Mucosa of descending colon (tissue), 3 donors: ENCODE data around the gene CRYL1. TPM values are rescaled to one million over a fixed set of nuclear protein-coding genes. Genes with fewer than 3 reads are reported as not detected.

Experiments
- ATAC-seq: fragments of 200-7000 bp; cut with Tn5 transposase; one replicate; pipeline ENCODE4 v1.9.1; 2020; ENCODE audit warnings: mild to moderate bottlenecking, moderate library complexity
- DNase-seq, 3 donors: peaks; one replicate each; pipeline ENCODE4 v3.0.0-alpha.2; 2020
- H3K36me3 ChIP-seq: fragments of 200-600 bp; one replicate; pipeline ENCODE4 v1.8.0; 2021; ENCODE audit warnings: low read depth, mild to moderate bottlenecking
- H3K4me1 ChIP-seq: fragments of 200-600 bp; one replicate; pipeline ENCODE4 v1.8.0; 2021; ENCODE audit warnings: low read depth, mild to moderate bottlenecking
- H3K4me3 ChIP-seq: fragments of 200-600 bp; one replicate; pipeline ENCODE4 v1.8.0; 2021; ENCODE audit warnings: mild to moderate bottlenecking
- H3K9me3 ChIP-seq: fragments of 200-600 bp; one replicate; pipeline ENCODE4 v1.8.0; 2021; ENCODE audit warnings: mild to moderate bottlenecking
- CTCF ChIP-seq: fragments of 200-600 bp; IDR thresholded peaks from one replicate; pipeline ENCODE4 v1.8.0; 2022; ENCODE audit warnings: antibody characterized with exemption, mild to moderate bottlenecking
- intact Hi-C, 2 donors: fragments of 100-400 bp; cut with DNase I in 1 of 2; cut with micrococcal nuclease in 1 of 2; formaldehyde crosslinking; loops; one replicate each; pipeline versions ENCODE4 v1.11.0 to v1.11.1; 2022; cut with DNase I, micrococcal nuclease
- total RNA-seq, 3 donors: library from RNA; stranded (reverse); fragmentation: NEBNext Ultra II Directional in 2 of 3; extraction: Animal tissue kit (Norgen Biotek cat#: 25700) in 2 of 3; gene quantifications; one replicate each; pipeline versions ENCODE4 v1.2.1 to v1.2.4, GENCODE V29; 2021 to 2023
- donor health status: DM: no; HTN: no; CAD: no; lungs with moderate emphysema.
- donor health status: DM: no; HTN: no; CAD: no.
- donor health status: DM: no; HTN: yes; CAD: no.

Gene CRYL1
- total RNA-seq, 3 donors from 2014 or later: 49.2 to 141 (median 106) TPM

DNA sequence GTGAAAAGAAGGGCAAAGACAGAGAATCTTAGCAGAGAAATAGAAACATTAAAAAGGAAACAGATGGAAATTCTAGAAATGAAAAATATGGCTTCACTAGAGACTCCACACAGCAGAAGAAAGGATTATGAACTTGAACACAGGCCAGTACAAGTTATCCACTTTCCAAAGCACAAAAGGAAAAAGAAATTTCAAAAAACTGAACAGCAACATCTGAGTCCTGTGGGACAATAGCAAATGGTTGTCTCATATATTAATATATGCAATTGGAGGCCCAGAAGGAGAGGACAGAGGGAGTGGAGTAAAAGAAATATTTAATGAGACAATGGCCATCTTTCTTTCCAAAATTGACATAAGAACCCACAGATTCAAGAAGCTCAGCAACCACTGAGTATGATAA, 151.8 kb downstream of the CRYL1 start:
- ATAC-seq (no peak), DNase-seq (no peak)
- H3K4me1 ChIP-seq: no peaks in the 10 kb centered on the region
- intact Hi-C loops: no loop called here
- H3K9me3 ChIP-seq: no peaks in the 10 kb centered on the region
- no peak for TF ChIP-seq CTCF
- H3K4me3 ChIP-seq: no peak overlapping the region
- H3K36me3 ChIP-seq: no peaks in the 10 kb centered on the region

DNA sequence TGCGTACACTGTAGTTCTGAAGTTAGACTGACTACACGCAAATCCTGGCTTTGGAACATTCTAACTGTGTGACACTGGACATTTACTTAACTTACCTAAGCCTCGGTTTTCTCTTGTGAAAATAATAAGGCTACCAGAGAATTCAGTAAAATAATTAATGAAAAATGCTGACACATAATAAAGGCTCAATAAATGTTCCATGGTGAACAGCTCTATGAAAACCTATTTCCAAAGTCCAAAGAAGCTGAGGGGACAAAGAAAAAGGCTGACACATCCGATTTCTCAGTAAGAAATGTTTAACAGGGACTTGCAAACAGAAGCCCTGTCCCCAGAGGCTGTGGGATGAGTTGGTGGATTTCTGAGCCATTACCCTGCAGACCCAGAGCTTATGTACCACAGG, 153.8 kb downstream of the CRYL1 start:
- H3K9me3 ChIP-seq: no peaks in the 10 kb centered on the region
- DNase-seq: no peak
- intact Hi-C loops: no loop called here

DNA sequence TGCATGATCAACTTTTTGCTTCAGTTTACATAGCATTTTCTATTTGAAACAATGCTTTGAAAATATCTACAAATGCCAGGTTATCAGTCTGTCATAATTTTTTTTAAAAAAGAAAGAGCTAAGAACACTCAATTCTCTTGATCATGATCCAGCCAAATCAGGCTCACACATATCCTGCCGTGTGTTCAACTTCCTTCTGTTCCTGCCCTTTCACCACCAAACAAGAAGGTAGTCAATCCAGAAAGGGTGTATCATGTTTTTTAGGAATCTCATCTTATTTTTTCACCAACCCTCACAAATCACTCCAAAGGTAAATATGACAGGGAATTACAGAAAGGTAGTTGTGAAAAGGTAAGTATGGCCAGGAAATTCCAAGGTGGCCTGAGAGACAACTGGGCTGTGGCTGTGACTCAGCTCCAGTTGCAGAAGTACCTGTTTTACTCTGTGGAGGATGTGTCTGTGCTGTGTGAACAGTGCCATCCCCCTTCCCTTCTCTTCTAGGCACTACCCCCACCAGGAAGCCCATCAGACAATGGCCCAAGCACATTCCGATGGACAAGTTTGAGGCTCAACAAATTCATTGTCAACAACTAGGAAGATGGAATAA, 154.7 kb downstream of the CRYL1 start:
- no peaks in the 10 kb centered on the region for H3K4me1 ChIP-seq
- no peak overlapping the region for H3K4me3 ChIP-seq
- ATAC-seq (peak; percentile 21), DNase-seq (no peak)
- H3K9me3 ChIP-seq: no peaks in the 10 kb centered on the region
- TF ChIP-seq CTCF: no peak
- H3K36me3 ChIP-seq: no peaks in the 10 kb centered on the region
- intact Hi-C loops: no loop called here

More for the DNA sequence above, 153.8 kb downstream of the CRYL1 start:
- no peak for ATAC-seq
- no peaks in the 10 kb centered on the region for H3K4me1 ChIP-seq
- TF ChIP-seq CTCF: no peak
- H3K4me3 ChIP-seq: no peak overlapping the region
- no peaks in the 10 kb centered on the region for H3K36me3 ChIP-seq

DNA sequence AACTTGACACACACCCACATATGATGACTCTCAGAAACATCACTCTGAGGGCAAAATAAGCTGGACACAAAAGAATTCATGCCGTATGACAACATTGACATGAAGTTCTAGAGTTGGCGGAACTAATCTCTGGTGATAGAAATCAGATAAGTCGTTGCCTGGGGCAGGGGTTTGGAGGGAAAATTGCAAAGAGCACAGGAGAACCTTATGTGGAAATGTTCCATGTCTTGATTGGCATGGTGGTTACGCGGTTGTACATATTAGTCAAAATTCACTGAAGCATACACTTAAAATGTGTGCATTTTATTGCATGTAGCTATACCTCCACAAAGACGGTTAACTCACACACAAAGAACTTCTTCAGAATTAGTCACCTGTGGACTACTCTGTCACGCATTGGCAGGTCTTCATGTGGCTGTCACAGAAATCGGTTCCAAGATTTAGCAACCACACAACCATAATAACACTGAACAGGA, 155.7 kb downstream of the CRYL1 start:
- intact Hi-C loops: no loop called here
- TF ChIP-seq CTCF: no peak

GRCh38 chr13:20366056-20366455, 159.6 kb downstream of the CRYL1 start:
- intact Hi-C loops: no loop called here
- ATAC-seq (no peak), DNase-seq (no peak)
- Histone ChIP-seq H3K4me1 (no peaks in the 10 kb centered on the region), H3K9me3 (no peaks in the 10 kb centered on the region), H3K4me3 (no peak overlapping the region), H3K36me3 (no peaks in the 10 kb centered on the region)
- no peak for TF ChIP-seq CTCF

More for the DNA sequence above, 155.7 kb downstream of the CRYL1 start:
- H3K4me1 ChIP-seq: no peaks in the 10 kb centered on the region
- ATAC-seq (no peak), DNase-seq (no peak)
- H3K9me3 ChIP-seq: no peaks in the 10 kb centered on the region
- no peaks in the 10 kb centered on the region for H3K36me3 ChIP-seq
- no peak overlapping the region for H3K4me3 ChIP-seq

DNA sequence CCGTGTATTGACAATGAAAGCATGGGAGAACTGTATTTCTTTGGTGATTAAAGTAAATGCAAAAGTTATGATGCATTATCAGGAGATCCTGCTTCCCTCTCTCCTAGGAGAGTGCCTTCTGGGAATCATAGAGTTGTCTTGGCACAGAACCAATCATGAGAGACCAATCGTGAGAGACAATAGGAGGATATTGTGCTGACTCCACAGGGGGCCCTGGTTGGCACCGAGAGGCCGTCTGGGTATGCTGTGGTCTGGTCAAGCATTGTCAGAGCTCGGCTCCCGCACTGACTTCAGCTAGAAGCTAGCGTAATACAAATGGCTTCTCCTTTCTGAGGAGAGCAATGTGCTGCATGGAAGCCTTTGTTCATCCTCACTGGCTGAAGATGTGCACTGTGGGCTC, 162.1 kb downstream of the CRYL1 start:
- no peak for DNase-seq
- no peaks in the 10 kb centered on the region for H3K4me1 ChIP-seq
- no peaks in the 10 kb centered on the region for H3K9me3 ChIP-seq
- H3K36me3 ChIP-seq: no peaks in the 10 kb centered on the region
- H3K4me3 ChIP-seq: no peak overlapping the region
- no peak for ATAC-seq
- intact Hi-C loops: no loop called here
- TF ChIP-seq CTCF: no peak
